Measurements from ENCODE around the gene PLIN5. TPM values are rescaled to one million over a fixed set of nuclear protein-coding genes. Genes with fewer than 3 reads are reported as not detected.
"Not testable (repeated sequence)": the region's sequence is repeated elsewhere in the genome, so short reads cannot be mapped to it uniquely, and the experiment has no call there.

Gene PLIN5
- total RNA-seq, 1 donor from 2014 or later = 17.2 TPM

DNA sequence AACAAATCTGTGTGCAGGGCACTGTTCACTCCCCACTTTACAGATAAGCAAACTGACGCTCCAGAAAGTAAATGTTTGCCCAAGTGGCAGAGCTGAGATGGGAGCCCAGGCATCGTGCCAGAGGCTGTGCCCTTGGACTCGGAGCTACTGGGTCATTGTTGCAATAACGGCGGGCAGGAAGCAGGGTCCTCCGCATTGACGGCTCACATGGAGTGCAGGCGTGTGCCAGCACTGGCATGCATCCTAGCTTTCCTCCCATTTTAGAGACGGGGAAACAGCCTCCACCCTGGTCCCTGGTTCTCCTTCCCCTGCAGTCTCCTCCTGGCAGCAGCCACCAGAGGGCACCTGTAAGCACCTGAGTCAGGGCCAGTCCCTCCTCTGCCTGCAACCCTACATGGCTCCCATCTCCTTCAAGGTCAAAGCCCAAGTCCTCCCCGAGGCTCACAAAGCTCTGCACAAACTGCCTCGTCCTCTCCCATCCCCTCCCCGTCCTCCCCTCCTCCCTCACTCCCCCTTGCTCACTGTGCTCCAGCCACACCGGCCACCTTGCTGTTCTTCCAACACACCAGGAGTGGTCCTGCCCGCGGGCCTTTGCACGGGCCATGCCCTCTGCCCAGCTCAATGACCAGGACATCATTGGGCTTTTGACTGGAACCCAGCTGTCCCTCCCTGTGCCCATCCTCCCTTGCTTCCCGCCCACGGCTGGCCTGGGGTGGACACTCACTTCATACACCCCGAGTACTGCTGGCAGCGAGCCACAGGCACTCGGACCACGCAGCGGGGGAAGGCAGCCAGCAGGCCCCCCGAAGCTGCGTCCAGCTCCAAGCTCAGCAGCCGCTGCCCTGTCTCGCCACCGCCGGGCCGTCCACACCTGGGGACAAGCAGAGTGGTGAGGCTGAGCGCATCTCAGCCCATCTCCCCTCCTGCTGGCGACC, 12.5 kb upstream of the PLIN5 start:
- peaks cover 6% of the 10 kb centered on the region for H3K36me3 ChIP-seq
- intact Hi-C loops (cut with DNase I) = no loop called here
- ATAC-seq (peak; percentile 70), DNase-seq (peak; percentile 86)
- TF ChIP-seq CTCF (IDR thresholded peaks at IDR 0.05) = peak; percentile 35
- H3K4me3 ChIP-seq = no peak overlapping the region
- no peaks in the 10 kb centered on the region for H3K4me1 ChIP-seq
- H3K27ac ChIP-seq = no peak overlapping the region
- H3K27me3 ChIP-seq = no peaks in the 10 kb centered on the region
- no peaks in the 10 kb centered on the region for H3K9me3 ChIP-seq

DNA sequence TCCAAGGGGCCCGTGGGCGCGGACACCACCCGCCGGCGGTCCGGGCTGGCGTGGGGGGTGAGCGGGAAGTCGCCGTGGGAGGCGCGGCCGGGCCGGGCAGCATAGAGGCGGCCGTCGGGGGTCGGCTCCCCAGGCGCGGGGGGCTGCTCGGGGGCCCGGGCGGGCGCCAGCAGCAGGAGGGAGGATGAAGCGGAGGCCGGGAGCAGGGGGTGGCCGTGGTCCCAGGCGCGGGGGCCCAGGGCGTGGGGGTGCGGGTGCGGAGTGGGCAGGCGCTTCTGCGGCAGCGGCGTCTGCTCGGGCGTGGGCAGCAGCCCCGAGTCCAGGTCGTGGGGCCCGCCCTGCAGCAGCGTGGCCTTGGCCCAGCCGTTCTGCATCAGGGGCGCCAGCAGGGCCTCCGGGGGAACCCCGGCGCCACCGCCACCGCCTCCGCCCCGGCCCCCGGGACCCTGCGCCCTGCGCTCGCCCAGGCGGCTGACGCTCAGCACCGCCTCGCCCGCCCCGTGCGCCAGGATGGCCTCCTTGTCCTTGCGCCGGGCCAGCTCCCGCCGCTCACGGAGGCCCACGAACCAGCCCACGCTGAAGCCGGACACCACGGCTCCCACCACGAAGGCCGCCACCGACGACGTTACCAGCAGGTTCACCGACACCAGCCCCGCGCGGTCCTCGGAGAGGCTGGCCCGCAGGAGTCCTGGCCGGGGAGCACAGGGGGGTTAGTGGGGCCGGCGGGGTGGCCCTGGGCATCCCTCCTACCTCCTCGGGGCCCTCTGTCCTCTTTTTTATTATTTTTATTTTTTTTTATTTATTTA, 9.0 kb upstream of the PLIN5 start:
- Histone ChIP-seq H3K27me3 (no peaks in the 10 kb centered on the region), H3K4me3 (no peak overlapping the region), H3K36me3 (no peaks in the 10 kb centered on the region), H3K4me1 (peaks cover 4% of the 10 kb centered on the region), H3K27ac (no peak overlapping the region), H3K9me3 (no peaks in the 10 kb centered on the region)
- intact Hi-C loops (cut with DNase I) = no loop called here
- ATAC-seq = no peak
- DNase-seq = no peak
- TF ChIP-seq CTCF (IDR thresholded peaks at IDR 0.05) = no peak

DNA sequence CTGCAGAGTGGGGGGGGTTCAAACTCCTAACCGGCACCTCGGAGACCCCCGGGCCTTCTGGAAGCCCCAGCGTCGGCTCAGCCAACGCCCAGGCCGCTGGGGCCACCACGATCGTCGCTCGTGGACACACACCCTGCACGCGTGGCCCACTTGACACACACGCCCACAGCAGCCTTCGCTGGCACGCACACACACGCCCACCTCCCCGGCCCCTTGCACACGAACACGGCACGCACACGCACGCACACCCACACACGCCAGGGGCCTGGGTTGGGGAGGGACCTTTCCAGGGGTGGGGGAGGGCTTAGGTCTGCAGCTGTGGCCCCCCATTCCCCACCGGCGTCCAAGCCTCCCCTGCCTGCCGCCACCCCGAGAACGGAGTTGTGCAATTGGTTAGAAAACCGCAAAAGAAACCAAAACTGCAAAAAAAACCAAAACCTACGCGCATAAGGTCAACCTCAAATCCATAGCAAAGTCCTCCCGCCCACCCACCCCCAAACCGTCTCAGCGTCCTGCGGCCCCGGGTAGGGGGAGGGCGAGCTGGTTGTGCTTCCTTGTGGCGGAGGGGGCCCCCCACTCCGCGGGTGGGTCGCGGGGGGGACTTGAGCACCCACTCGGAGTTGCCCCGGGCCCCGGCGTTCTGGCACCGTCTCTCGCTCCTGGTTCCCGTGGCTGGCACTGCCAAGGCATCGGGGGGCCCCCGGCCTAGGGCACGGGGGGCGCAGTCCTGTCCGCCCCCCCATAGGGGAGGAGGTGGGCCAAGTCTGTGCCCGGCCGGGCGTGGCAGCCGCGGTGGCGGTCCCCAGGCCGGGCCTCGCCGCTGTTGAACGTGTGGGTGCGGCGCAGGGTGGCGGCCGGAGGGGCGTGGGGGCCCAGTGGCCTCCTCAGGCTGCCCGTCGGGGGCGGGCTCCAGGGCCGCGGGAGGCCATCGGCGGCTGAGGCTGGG, 8.1 kb upstream of the PLIN5 start:
- intact Hi-C loops (cut with DNase I) = no loop called here
- ATAC-seq = no peak

DNA sequence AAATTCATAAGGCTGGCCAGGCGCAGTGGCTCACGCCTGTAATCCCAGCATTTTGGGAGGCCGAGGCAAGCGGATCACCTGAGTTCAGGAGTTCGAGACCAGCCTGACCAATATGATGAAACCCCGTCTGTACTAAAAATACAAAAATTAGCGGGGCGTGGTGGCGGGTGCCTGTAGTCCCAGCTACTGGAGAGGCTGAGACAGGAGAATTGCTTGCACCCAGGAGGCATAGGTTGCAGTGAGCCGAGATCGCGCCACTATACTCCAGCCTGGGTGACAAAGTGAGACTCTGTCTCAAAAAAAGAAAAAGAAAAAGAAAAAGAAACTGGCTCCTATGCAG, 6.8 kb upstream of the PLIN5 start:
- H3K27me3 ChIP-seq; H3K9me3 ChIP-seq; H3K4me3 ChIP-seq; intact Hi-C loops (cut with DNase I); H3K4me1 ChIP-seq; DNase-seq; H3K27ac ChIP-seq; H3K36me3 ChIP-seq; ATAC-seq: not testable (repeated sequence)

More for the DNA sequence above, 8.1 kb upstream of the PLIN5 start:
- Histone ChIP-seq H3K9me3 (no peaks in the 10 kb centered on the region), H3K27ac (no peak overlapping the region), H3K4me3 (no peak overlapping the region), H3K4me1 (peaks cover 4% of the 10 kb centered on the region), H3K36me3 (no peaks in the 10 kb centered on the region), H3K27me3 (no peaks in the 10 kb centered on the region)
- DNase-seq = no peak
- TF ChIP-seq CTCF (IDR thresholded peaks at IDR 0.05) = no peak

DNA sequence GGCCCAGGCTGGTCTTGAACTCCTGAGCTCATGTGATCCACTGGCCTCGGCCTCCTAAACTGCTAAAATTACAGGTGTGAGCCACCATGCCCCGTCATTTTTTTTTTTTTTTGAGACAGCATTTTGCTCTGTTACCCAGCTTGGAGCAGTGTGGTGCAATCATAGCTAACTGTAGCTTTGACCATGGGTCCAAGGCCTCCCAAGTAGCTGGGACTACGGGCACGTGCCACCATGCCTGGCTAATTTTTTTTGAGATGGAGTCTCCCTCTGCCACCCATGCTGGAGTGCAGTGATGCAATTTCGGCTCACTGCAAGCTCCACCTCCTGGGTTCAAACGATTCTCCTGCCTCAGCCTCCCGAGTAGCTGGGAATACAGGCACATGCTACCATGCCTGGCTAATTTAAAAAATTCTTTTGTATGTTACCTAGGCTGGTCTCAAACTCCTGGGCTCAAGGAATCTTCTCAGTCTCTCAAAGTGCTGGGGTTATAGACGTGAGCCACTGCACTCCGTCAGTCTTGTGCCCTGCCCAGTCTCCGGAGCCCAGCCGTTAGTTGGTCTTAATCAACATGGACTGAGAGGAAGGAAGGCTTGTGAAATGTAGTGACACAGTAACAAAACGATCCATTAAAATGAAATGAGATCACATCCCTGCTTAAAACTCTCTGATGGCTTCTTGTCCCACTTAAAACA, 6.2 kb upstream of the PLIN5 start:
- TF ChIP-seq CTCF (IDR thresholded peaks at IDR 0.05) = no peak
- Histone ChIP-seq H3K36me3 (no peaks in the 10 kb centered on the region), H3K9me3 (no peaks in the 10 kb centered on the region), H3K27ac (no peak overlapping the region), H3K27me3 (no peaks in the 10 kb centered on the region), H3K4me3 (no peak overlapping the region), H3K4me1 (peaks cover 7% of the 10 kb centered on the region)
- DNase-seq (no peak), ATAC-seq (peak; percentile 27)
- intact Hi-C loops (cut with DNase I) = no loop called here
